Activated B cell treated with CpG ODN at 0.5 μM for 24 hours (primary cell): ENCODE results near the gene SLC9C2. TPM values are rescaled to one million over a fixed set of nuclear protein-coding genes. Genes with fewer than 3 reads are reported as not detected.

ENCODE experiments used
- ATAC-seq: fragments of 200-7000 bp; cut with Tn5 transposase; one replicate; pipeline ENCODE4 v1.10.0; 2021; ENCODE audit warnings: low read depth, mild to moderate bottlenecking, moderate library complexity
- CTCF ChIA-PET: fragments of 350-600 bp; sonication (Branson Sonifier 250); formaldehyde crosslinking; loops from one replicate; lab custom pipeline; 2021; ENCODE audit warnings: antibody characterized with exemption; lab: Charles Lee
- POLR2A ChIA-PET: fragments of 350-600 bp; sonication (Branson Sonifier 250); formaldehyde crosslinking; loops from one replicate; lab custom pipeline; 2021; ENCODE audit warnings: antibody characterized with exemption; lab: Charles Lee
- DNase-seq: peaks from one replicate; pipeline ENCODE4 v3.0.0; 2022
- H3K27ac Mint-ChIP-seq: one replicate; pipeline ENCODE4 v1.8.0; 2020; ENCODE audit warnings: mixed read lengths
- H3K27me3 Mint-ChIP-seq: one replicate; pipeline ENCODE4 v1.8.0; 2021; ENCODE audit warnings: mixed read lengths
- H3K36me3 Mint-ChIP-seq: one replicate; pipeline ENCODE4 v1.8.0; 2021; ENCODE audit warnings: low read depth, mixed read lengths
- H3K4me1 Mint-ChIP-seq: one replicate; pipeline ENCODE4 v1.8.0; 2021; ENCODE audit warnings: mixed read lengths
- H3K4me3 Mint-ChIP-seq: one replicate; pipeline ENCODE4 v1.8.0; 2020; ENCODE audit warnings: mild to moderate bottlenecking, mixed read lengths
- H3K9me3 Mint-ChIP-seq: one replicate; pipeline ENCODE4 v1.8.0; 2020; ENCODE audit warnings: mixed read lengths
- CTCF ChIP-seq: fragments of 200-600 bp; IDR thresholded peaks from one replicate; pipeline ENCODE4 v1.8.0; 2022; ENCODE audit warnings: antibody characterized with exemption, mild to moderate bottlenecking
- intact Hi-C: fragments of 100-400 bp; cut with micrococcal nuclease; formaldehyde crosslinking; loops from one replicate; pipeline ENCODE4 v1.15.1; 2024
- total RNA-seq: library from RNA; stranded (reverse); gene quantifications from 2 replicates; pipeline ENCODE4 v1.2.3, GENCODE V29; 2022

SLC9C2 gene
- total RNA-seq, 1 donor from 2014 or later = not detected

GRCh38 chr1:173484276-173484675 is 118.6 kb downstream of the SLC9C2 start:
- H3K27ac Mint-ChIP-seq = no peak overlapping the region

GRCh38 chr1:173482683-173483082 is 120.2 kb downstream of the SLC9C2 start:
- TF ChIP-seq CTCF = no peak
- Mint-ChIP-seq H3K27ac (no peak overlapping the region), H3K4me1 (peaks cover 20% of the 10 kb centered on the region), H3K36me3 (peaks cover 73% of the 10 kb centered on the region), H3K27me3 (no peaks in the 10 kb centered on the region), H3K9me3 (no peaks in the 10 kb centered on the region), H3K4me3 (no peak overlapping the region)
- no peak for DNase-seq
- ATAC-seq = no peak
- ChIA-PET CTCF (no interaction called here), POLR2A (no interaction called here)
- intact Hi-C loops = no loop called here

More at GRCh38 chr1:173484276-173484675, 118.6 kb downstream of the SLC9C2 start:
- no peak overlapping the region for H3K4me3 Mint-ChIP-seq
- no peaks in the 10 kb centered on the region for H3K9me3 Mint-ChIP-seq
- TF ChIP-seq CTCF = no peak
- ChIA-PET POLR2A (no interaction called here), CTCF (no interaction called here)
- H3K27me3 Mint-ChIP-seq = no peaks in the 10 kb centered on the region
- no peak for DNase-seq
- no peak for ATAC-seq
- H3K36me3 Mint-ChIP-seq = peaks cover 87% of the 10 kb centered on the region
- peaks cover 7% of the 10 kb centered on the region for H3K4me1 Mint-ChIP-seq
- intact Hi-C loops = no loop called here

- peaks cover 23% of the 10 kb centered on the region for H3K4me1 Mint-ChIP-seq
- DNase-seq (no peak), ATAC-seq (no peak)
- H3K4me3 Mint-ChIP-seq = no peak overlapping the region
- ChIA-PET POLR2A (no interaction called here), CTCF (no interaction called here)
- H3K36me3 Mint-ChIP-seq = peaks cover 59% of the 10 kb centered on the region
- intact Hi-C loops = no loop called here
- no peak overlapping the region for H3K27ac Mint-ChIP-seq
- no peaks in the 10 kb centered on the region for H3K9me3 Mint-ChIP-seq
- H3K27me3 Mint-ChIP-seq = no peaks in the 10 kb centered on the region
- no peak for TF ChIP-seq CTCF
Measured at GRCh38 chr1:173481195-173481772, 121.6 kb downstream of the SLC9C2 start.

GRCh38 chr1:173479649-173480048 is 123.2 kb downstream of the SLC9C2 start:
- peaks cover 43% of the 10 kb centered on the region for H3K36me3 Mint-ChIP-seq
- H3K4me1 Mint-ChIP-seq = peaks cover 36% of the 10 kb centered on the region
- no peak for TF ChIP-seq CTCF
- CTCF ChIA-PET = no interaction called here
- no peaks in the 10 kb centered on the region for H3K27me3 Mint-ChIP-seq
- POLR2A ChIA-PET = no interaction called here
- no peak overlapping the region for H3K27ac Mint-ChIP-seq
- ATAC-seq (no peak), DNase-seq (no peak)
- H3K4me3 Mint-ChIP-seq = no peak overlapping the region
- H3K9me3 Mint-ChIP-seq = no peaks in the 10 kb centered on the region
- intact Hi-C loops = loop anchor here (5.0 kb wide), 2 partner anchors 947 to 1543 kb away; partner anchors contain the start of genes MRPS14 and SUCO

GRCh38 chr1:173478094-173478674 is 124.7 kb downstream of the SLC9C2 start:
- peak overlapping the region; percentile 87 for H3K27ac Mint-ChIP-seq
- no peaks in the 10 kb centered on the region for H3K9me3 Mint-ChIP-seq
- POLR2A ChIA-PET = interaction anchor here (0.6 to 3.1 kb wide), 11 partner anchors 48 to 946 kb away, joined by 4 to 25 read pairs (median 10); partner anchors contain the start of genes CENPL, DARS2, GAS5 and KLHL20
- H3K36me3 Mint-ChIP-seq = peaks cover 34% of the 10 kb centered on the region
- no peak for ATAC-seq
- no peaks in the 10 kb centered on the region for H3K27me3 Mint-ChIP-seq
- no peak for TF ChIP-seq CTCF
- H3K4me3 Mint-ChIP-seq = peak overlapping the region; percentile 92
- DNase-seq = no peak
- CTCF ChIA-PET = interaction anchor here (1.2 to 3.5 kb wide), 3 partner anchors 48 to 733 kb away, joined by 4 to 28 read pairs (median 4); no protein-coding TSS in a partner anchor
- H3K4me1 Mint-ChIP-seq = peaks cover 40% of the 10 kb centered on the region
- intact Hi-C loops = loop anchor here (5.0 kb wide), 2 partner anchors 946 to 1544 kb away; partner anchors contain the start of genes MRPS14 and SUCO
